Measurements from ENCODE around the gene CENPO. TPM values are rescaled to one million over a fixed set of nuclear protein-coding genes. Genes with fewer than 3 reads are reported as not detected.
A peak's percentile ranks its signal among the peaks of the same experiment; 100 is the strongest.
"Not testable (repeated sequence)": the region's sequence is repeated elsewhere in the genome, so short reads cannot be mapped to it uniquely, and the experiment has no call there.

Gene CENPO
- total and polyA plus RNA-seq, 2 donors (not counting 1 experiment from before 2014, with no cell fraction given): 9.1 to 12.7 TPM

DNA sequence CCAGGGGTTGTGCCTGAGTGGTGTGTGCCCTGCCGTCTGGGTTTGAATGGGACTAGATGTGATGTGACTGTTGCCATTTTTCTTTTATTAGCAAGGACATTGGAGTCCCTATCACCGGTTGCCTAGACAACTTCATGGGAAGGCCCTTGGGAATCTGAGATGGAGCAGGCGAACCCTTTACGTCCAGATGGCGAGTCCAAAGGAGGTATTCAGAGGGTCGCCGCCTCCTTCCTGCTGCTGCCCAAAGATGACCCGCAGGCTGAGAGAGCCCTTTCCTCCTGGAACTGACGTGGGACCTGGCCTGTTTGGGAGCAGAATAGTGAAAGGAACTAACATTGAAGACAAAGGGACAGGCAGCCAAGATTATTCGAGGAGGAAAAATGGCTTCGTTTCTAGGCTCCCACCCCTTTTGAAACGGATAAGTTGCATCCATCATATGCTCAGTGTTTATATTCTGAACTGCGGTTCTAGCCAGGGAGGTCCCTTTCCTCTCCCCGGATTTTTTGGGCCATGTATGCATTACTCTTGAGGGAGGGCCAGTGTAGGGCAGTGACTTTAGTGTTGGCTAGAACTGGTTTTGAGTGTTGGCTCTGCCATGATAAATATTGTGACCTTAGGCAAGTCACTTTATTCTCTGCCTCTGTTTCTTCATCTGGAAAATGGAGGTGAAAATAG, 673 bp downstream of the CENPO start:
- Histone ChIP-seq H3K36me3 (ENCODE audit: control insufficient read depth, insufficient read depth, low read length) (no peaks in the 10 kb centered on the region), H3K27me3 (ENCODE audit: control insufficient read depth, insufficient read depth, low read length) (no peaks in the 10 kb centered on the region), H4K20me1 (ENCODE audit: control insufficient read depth, extremely low read depth, insufficient read depth, low read length) (no peaks in the 10 kb centered on the region), H3K9ac (ENCODE audit: insufficient read depth, low read length) (peak overlapping the region; percentile 100), H3K4me3 (replicated peaks in 1 of 4; ENCODE audit: control extremely low read depth in 1 of 4, insufficient read depth in 1 of 4, low read depth in 3 of 4, low read length in 4 of 4) (peak overlapping the region; percentile 78 to 95 (median 86)), H3K4me1 (ENCODE audit: control insufficient read depth, extremely low read depth, insufficient read depth, low read length) (peaks cover 2% of the 10 kb centered on the region), H3K79me2 (ENCODE audit: control insufficient read depth, insufficient read depth, low read length) (peaks cover 48% of the 10 kb centered on the region), H3K9me3 (ENCODE audit: control insufficient read depth, insufficient read depth, low read depth, low read length) (no peaks in the 10 kb centered on the region), H3K4me2 (ENCODE audit: extremely low read depth, insufficient read depth, low read length) (peak overlapping the region; percentile 73), H3K27ac (ENCODE audit: insufficient read depth, low read length) (peak overlapping the region; percentile 100), H2AFZ (ENCODE audit: low read length) (peak overlapping the region; percentile 0)
- TF ChIP-seq, protein P1, sequence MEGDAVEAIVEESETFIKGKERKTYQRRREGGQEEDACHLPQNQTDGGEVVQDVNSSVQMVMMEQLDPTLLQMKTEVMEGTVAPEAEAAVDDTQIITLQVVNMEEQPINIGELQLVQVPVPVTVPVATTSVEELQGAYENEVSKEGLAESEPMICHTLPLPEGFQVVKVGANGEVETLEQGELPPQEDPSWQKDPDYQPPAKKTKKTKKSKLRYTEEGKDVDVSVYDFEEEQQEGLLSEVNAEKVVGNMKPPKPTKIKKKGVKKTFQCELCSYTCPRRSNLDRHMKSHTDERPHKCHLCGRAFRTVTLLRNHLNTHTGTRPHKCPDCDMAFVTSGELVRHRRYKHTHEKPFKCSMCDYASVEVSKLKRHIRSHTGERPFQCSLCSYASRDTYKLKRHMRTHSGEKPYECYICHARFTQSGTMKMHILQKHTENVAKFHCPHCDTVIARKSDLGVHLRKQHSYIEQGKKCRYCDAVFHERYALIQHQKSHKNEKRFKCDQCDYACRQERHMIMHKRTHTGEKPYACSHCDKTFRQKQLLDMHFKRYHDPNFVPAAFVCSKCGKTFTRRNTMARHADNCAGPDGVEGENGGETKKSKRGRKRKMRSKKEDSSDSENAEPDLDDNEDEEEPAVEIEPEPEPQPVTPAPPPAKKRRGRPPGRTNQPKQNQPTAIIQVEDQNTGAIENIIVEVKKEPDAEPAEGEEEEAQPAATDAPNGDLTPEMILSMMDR (conservative IDR thresholded peaks at IDR 0.05 in 1 of 2, IDR thresholded peaks at IDR 0.05 in 1 of 2; ENCODE audit: low read depth in 1 of 2, low read length in 2 of 2): no peak
- peak; percentile 38 to 59 for DNase-seq (ENCODE audit: low read depth in 2 of 2)

DNA sequence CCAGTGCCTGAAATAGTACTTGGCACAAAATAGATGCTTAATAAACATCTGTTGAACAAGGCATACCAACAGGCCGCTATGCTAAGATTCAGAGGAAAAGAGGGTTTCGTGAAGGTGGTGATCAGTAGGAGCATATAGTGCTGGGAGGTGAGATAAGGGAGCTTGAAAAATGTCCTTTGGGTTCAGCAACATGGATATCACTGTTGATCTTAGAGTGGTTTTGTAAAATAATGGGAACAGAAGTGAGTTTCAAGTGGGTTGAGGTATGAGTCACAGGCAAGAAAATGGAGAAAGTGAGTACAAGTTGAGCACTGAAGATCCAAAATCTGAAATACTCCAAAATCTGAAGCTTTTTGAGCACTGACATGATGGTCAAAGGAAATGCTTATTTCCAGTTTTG, 4.4 kb downstream of the CENPO start:
- H3K79me2 ChIP-seq (ENCODE audit: control insufficient read depth, insufficient read depth, low read length): peaks cover 56% of the 10 kb centered on the region
- H3K4me3 ChIP-seq (replicated peaks in 1 of 4; ENCODE audit: control extremely low read depth in 1 of 4, insufficient read depth in 1 of 4, low read depth in 3 of 4, low read length in 4 of 4): no peak overlapping the region
- H3K9ac ChIP-seq (ENCODE audit: insufficient read depth, low read length): no peak overlapping the region
- H3K36me3 ChIP-seq (ENCODE audit: control insufficient read depth, insufficient read depth, low read length): peaks cover 3% of the 10 kb centered on the region
- no peaks in the 10 kb centered on the region for H4K20me1 ChIP-seq (ENCODE audit: control insufficient read depth, extremely low read depth, insufficient read depth, low read length)
- no peak overlapping the region for H2AFZ ChIP-seq (ENCODE audit: low read length)
- no peaks in the 10 kb centered on the region for H3K27me3 ChIP-seq (ENCODE audit: control insufficient read depth, insufficient read depth, low read length)
- no peak for DNase-seq (ENCODE audit: low read depth in 2 of 2)
- H3K9me3 ChIP-seq (ENCODE audit: control insufficient read depth, insufficient read depth, low read depth, low read length): no peaks in the 10 kb centered on the region
- no peak overlapping the region for H3K27ac ChIP-seq (ENCODE audit: insufficient read depth, low read length)
- peaks cover 2% of the 10 kb centered on the region for H3K4me1 ChIP-seq (ENCODE audit: control insufficient read depth, extremely low read depth, insufficient read depth, low read length)
- TF ChIP-seq, protein P1 (conservative IDR thresholded peaks at IDR 0.05 in 1 of 2, IDR thresholded peaks at IDR 0.05 in 1 of 2; ENCODE audit: low read depth in 1 of 2, low read length in 2 of 2): no peak
- no peak for TF ChIP-seq EZH2 (IDR thresholded peaks at IDR 0.05; ENCODE audit: low read length, missing control alignments)
- no peak overlapping the region for H3K4me2 ChIP-seq (ENCODE audit: extremely low read depth, insufficient read depth, low read length)

DNA sequence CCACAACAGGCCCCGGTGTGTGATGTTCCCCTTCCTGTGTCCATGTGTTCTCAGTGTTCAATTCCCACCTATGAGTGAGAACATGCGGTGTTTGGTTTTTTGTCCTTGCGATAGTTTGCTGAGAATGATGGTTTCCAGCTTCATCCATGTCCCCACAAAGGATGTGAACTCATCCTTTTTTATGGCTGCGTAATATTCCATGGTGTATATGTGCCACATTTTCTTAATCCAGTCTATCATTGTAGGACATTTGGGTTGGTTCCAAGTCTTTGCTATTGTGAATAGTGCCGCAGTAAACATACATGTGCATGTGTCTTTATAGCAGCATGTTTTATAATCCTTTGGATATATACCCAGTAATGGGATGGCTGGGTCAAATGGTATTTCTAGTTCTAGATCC, 7.3 kb downstream of the CENPO start:
- H3K4me1 ChIP-seq (ENCODE audit: control insufficient read depth, extremely low read depth, insufficient read depth, low read length); H3K9ac ChIP-seq (ENCODE audit: insufficient read depth, low read length); H3K4me2 ChIP-seq (ENCODE audit: extremely low read depth, insufficient read depth, low read length); H4K20me1 ChIP-seq (ENCODE audit: control insufficient read depth, extremely low read depth, insufficient read depth, low read length); H2AFZ ChIP-seq (ENCODE audit: low read length); H3K9me3 ChIP-seq (ENCODE audit: control insufficient read depth, insufficient read depth, low read depth, low read length); H3K27me3 ChIP-seq (ENCODE audit: control insufficient read depth, insufficient read depth, low read length); H3K4me3 ChIP-seq (replicated peaks in 1 of 4; ENCODE audit: control extremely low read depth in 1 of 4, insufficient read depth in 1 of 4, low read depth in 3 of 4, low read length in 4 of 4); H3K36me3 ChIP-seq (ENCODE audit: control insufficient read depth, insufficient read depth, low read length); H3K27ac ChIP-seq (ENCODE audit: insufficient read depth, low read length); DNase-seq (ENCODE audit: low read depth in 2 of 2): not testable (repeated sequence)
- peaks cover 38% of the 10 kb centered on the region for H3K79me2 ChIP-seq (ENCODE audit: control insufficient read depth, insufficient read depth, low read length)

DNA sequence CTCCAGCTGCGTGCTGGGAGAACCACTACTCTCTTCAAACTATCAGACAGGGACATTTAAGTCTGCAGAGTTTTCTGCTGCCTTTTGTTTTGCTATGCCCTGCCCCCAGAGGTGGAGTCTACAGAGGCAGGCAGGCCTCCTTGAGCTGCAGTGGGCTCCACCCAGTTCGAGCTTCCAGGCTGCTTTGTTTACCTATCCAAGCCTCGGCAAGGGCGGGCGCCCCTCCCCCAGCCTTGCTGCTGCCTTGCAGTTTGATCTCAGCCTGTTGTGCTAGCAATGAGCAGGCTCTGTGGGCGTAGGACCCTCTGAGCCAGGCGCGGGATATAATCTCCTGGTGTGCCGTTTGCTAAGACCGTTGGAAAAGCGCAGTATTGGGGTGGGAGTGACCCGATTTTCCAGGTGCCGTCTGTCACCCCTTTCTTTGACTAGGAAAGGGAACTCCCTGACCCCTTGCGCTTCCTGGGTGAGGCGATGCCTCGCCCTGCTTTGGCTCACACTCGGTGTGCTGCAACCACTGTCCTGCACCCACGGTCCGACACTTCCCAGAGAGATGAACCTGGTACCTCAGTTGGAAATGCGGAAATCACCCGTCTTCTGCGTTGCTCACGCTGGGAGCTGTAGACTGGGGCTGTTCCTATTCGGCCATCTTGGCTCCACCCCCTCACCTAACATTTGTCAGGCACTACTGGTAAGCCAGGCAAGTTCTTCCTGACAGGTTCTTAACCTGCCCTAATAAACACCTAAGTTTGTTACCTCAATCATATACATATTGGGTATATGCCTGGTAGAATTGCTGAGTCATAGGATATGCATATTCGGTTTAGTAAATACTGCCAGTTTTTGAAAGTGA, 12.8 kb downstream of the CENPO start:
- not testable (repeated sequence) for H3K4me3 ChIP-seq (replicated peaks in 1 of 4; ENCODE audit: control extremely low read depth in 1 of 4, insufficient read depth in 1 of 4, low read depth in 3 of 4, low read length in 4 of 4); H3K9me3 ChIP-seq (ENCODE audit: control insufficient read depth, insufficient read depth, low read depth, low read length); H2AFZ ChIP-seq (ENCODE audit: low read length); DNase-seq (ENCODE audit: low read depth in 2 of 2); H3K27me3 ChIP-seq (ENCODE audit: control insufficient read depth, insufficient read depth, low read length); H3K4me2 ChIP-seq (ENCODE audit: extremely low read depth, insufficient read depth, low read length); H3K4me1 ChIP-seq (ENCODE audit: control insufficient read depth, extremely low read depth, insufficient read depth, low read length); H4K20me1 ChIP-seq (ENCODE audit: control insufficient read depth, extremely low read depth, insufficient read depth, low read length); H3K36me3 ChIP-seq (ENCODE audit: control insufficient read depth, insufficient read depth, low read length); H3K27ac ChIP-seq (ENCODE audit: insufficient read depth, low read length); H3K9ac ChIP-seq (ENCODE audit: insufficient read depth, low read length)
- H3K79me2 ChIP-seq (ENCODE audit: control insufficient read depth, insufficient read depth, low read length): peaks cover 50% of the 10 kb centered on the region

All from fibroblast of lung (primary cell).